NCI-H2227 treated with DMSO at 0.1 percent for 48 hours (cell line): ENCODE results near the gene C10orf71.

Experiments
- DNase-seq: peaks from one replicate; lab custom pipeline; 2025; lab: John Stamatoyannopoulos, UW

Gene C10orf71

DNA sequence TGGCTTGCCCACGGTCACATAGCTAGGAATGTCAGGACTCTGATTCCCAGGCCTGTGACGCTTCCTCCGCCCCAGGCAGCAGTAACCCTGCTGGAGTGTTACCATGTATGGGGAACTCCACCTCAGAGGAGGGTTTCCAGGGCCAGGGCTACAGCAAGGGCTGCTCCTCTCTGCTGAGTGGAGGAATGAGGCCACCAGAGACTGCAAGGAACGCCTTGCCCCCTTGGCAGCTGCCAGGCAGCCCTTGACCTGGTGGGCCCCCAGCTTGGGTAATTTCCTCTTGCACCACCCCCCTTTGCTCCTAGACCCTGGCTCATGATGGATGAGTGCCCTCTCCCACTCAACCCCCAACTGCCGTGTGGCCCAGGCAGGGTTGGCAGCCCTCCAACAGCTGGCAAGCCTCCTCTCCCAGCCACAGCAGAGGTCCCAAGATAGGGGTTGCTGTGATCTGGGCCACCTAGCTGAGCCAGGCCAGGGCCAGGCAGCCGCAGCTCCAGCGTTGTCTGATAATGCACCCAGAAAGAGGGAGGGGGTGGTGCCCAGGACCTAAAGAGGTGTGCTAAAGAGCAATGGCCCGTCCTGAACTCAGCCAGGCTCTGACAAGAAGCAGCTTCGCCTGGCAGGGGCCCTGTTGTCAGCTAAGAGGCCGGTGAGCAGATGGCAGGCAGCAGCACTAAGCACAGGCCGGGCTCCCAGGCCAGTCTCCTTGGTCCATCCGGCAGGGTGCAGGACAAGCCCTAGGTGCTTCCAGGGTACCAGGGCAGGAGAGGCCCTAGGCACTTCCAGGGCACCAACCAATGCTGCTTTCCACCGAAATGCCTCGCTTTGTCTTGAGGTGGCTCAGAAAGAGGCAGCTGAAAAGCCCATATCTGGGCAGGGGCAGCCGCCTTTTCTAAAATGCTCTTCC, 61.6 kb downstream of the C10orf71 start:
- no peak for DNase-seq

DNA sequence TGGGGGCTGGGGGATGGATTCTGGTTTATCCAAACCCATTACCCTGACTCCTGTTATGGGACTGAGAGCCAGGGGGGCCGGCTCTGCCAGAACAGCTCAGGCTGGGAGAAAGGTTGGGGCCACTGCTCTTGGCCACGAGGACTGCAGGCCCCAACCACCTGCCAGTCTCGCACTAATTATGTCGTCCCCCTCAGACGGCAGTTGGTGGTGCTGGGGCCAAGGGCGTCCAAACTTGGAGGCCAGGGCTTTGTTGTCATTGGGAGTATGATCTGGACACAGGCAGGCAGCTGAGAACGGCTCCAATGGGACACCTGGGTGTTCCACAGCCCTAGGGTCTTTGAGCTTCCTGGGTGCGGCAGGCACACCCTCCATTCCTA, 62.2 kb downstream of the C10orf71 start:
- DNase-seq = no peak

DNA sequence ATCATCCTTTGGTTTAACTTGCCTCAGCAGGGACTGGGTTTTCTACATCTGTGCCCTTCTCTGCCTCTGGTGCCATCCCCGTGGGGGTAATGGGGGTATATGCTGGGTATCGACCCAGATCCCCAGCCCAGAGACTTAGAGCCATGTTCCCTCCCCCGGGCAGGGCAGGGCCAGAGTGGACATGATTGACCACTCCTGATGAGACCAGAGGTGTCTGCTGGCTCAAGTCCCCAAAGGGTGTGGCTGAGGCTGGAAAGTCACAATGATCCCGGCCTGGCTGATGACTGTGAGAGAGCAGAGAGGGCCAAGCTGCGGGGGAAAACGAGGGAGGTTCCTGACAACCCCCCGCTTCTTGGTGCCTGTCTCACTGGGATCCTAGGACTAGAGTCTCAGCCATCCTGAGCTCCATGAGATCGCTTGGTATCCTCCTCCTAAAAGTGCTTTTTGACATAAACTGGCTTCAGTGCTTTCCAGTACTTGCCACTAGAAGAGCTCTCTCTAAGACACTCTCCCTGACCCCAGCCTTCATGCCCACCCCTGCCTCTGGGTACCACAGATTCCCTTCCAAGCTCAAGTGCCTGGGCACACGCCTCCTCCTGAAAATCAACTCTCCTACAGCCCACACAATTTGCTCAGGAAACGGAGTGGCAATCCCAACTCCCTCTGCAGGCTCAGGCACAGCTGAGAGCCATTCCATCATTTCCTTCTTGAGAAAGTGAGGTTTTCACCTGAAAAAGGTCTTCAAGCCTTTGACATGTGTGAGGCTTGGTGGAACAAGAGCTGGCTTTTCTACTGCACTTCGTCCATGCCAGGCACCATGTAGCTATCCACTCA, 63.0 kb downstream of the C10orf71 start:
- DNase-seq = no peak

DNA sequence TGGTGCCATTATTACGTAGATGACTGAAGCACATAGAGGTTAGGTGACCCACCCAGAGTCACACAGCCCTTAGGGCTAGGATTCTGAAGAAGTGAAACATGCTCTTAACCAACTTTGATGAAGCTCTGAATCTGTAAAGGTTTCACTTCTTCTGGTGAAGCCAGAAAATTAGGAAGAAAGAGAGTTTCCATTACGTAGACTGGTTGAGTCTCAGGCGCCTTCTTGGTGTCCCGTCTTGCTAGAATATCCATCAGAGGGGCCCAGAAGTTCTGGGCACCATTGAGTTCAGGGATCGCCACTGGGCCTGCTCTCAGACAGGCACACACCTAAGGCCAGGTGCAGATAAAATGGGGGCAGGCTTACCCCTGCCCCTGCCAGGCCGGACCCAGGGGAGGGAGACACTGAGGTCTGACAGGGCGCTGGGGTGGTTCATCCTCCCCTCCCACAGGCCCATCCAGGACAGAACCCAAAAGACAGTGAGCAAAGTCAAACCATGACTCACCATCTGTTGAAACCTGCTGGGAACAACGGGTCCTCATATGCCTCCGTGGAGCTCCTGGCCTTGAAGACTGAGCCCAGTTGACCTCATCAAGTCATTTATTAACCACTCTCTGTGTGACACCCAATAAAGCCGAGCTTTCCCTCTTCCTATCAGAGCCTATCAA, 63.8 kb downstream of the C10orf71 start:
- DNase-seq = no peak

DNA sequence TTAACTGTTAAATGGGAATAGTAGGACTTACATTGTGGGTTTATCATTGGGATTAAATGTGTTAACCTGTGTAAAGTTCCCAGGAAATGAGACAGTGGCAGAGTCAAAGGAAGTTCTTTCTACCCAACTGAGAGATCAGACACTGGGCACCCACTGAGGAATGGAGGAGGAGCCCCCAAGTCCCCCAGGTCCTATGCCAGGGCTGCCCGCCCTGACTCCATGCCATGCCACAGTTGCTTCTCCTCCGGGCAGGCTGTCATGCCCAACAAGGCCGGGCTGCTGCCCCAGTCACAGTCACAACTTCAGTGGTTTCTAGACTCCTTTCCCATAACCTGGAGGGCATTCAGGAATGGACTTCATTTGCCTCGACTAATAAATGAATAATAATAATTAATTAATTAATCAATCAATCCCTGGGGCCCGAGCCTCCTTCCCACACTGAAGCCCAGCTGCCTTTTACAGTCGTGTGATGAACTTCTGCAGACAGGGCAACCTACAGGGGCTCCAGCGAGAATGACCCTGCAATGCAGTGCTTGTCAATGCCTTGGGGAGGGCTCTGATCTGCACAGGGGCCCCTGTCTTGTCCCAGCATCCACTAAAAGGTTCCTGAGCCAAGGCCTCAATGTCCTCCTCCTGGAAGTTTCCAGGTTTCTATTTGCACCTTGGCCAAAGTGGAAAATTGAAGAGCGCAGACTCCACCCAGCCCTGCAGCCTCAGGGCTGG, 64.5 kb downstream of the C10orf71 start:
- no peak for DNase-seq

GRCh38 chr10:49364051-49364450, 65.1 kb downstream of the C10orf71 start:
- no peak for DNase-seq

- DNase-seq = no peak
Observed at GRCh38 chr10:49364747-49365146, 65.8 kb downstream of the C10orf71 start.

- no peak for DNase-seq
Observed at GRCh38 chr10:49365275-49365674, 66.3 kb downstream of the C10orf71 start.

DNA sequence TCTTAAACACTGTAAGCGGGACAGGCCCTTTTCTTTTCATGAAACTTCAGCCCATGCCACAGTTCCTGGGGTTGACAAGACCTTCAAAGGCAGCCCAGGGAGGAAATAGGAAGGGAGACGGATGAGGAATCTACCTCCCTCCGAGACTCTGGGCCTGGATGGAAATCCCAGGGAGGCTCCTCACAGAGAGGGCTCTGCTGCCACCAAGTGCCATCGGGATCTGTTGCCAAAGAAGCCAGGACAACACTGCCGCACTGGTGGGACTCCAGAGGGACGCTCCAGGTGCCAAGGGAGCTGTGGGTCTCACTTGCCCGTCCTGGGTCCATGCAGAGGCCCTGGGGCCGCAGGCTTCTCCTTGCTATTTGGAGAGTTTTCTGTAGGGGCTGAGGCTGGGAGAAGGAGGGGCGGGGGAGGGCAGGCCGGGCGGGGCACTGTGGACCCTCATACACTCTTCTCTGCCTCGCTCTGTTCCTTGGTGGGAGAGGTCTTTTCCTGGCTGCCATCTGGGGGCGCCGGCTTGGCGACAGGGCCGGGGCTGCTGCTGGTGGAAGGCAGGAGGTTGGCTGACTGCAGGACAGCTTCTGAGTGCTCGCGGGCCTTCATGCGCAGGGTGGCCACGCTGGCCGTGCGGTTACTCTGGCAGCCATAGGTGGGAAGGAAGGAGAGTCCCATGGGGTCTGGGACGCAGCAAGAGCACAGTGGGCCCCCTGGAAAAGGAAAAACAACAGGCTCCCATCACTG, 66.9 kb downstream of the C10orf71 start:
- no peak for DNase-seq

- DNase-seq = no peak
Observed at GRCh38 chr10:49366460-49366859, 67.5 kb downstream of the C10orf71 start.

DNA sequence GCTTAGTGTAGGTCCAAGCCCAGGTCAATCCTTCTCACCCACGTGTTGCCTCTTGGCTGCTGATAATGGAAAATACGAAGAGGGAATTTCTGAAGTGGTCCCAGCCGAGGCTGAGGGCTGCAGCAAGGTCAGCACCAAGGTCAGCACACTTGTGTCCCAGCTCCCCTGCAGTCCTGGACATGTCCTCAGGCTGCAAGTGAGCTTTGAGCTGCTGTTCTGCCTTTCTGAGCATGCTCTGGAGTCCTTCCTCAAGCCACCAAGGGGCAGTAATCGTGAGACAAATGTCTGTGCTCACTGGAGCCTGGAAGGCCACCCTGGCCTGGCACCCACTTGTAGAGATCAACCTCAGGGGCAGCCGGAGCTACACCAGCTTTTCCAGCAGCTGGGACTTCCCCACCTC, 68.6 kb downstream of the C10orf71 start:
- no peak for DNase-seq

- DNase-seq = no peak
Observed at GRCh38 chr10:49368256-49368655, 69.3 kb downstream of the C10orf71 start.

DNA sequence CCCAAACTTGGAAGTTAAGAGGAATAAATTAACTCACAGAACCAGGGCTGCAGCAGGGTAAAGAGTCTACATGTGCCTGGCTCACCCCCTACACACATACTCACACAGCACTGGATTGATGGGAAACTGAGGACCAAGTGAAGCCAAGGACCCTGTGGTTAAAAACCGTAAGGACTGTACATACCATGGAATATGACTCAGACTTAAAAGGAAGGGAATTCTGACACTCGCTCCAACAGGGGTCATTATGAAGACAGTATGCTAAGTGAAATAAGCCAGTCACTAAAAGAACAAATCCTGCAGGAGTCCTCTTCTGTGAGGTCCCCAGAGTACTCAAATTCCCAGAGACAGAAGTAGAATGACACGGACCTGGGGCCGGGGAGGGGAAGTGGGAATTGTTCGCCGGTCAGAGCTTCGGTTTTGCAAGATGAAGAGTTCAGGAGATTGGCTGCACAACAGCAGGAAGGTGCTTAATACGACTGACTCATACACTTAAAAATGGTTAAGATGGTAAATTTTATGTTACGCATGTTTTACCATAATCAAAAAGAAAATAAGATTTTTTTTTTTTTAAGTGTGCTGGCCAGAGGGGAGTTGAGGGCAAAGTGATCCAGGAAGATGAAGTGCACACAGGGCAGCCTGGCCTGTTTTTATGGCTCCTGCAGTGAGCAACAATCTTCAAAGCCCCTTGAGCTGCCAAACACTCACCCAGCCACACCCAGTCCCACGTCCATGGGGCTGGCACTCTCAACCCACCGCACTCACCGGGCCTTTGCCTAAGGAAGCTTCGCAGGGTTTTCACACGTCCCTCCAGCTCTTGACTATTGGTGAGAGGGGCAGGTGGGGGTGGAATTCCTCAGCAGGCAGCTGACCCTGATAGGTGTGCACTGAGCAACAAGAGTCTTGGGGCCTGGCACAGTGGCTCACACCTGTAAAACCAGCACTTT, 70.5 kb downstream of the C10orf71 start:
- DNase-seq = no peak

GRCh38 chr10:49370326-49371100, 71.5 kb downstream of the C10orf71 start:
- no peak for DNase-seq

DNA sequence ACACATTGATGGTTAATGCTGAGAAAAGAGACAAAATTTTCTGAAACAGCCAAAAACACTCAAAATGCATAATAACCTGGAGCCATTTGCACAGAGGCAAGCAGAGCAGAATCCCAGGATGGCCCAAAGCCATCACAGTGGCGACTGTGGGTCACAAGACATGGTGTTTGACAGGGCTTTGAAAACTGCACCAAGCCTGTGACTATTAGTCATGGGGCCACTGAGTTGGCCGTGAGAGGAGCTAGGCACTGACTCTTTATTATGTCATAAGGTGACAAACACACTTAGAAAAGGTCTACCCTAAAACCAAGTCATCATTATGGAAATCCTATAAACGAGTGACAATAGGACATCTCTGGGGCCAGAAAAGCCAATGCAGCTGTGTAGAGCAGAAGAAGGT, 73.0 kb downstream of the C10orf71 start:
- no peak for DNase-seq

DNA sequence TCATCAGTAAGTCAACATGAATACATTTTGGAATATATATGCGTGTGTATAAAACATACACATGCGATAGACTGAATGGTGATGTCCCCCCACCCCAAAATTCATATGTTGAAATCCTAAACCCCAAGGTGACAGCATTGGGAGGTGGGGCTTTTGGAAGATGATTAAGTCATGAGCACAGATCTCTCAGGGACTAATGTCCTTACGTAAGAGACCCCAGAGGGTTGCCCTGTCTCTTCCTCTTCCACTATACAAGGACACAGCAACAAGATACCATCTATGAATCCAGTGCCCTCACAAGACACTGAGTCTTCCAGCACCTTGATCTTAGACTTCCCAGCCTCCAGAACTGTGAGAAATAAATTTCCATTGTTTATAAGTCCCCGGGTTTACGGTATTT, 74.4 kb downstream of the C10orf71 start:
- DNase-seq = no peak

DNA sequence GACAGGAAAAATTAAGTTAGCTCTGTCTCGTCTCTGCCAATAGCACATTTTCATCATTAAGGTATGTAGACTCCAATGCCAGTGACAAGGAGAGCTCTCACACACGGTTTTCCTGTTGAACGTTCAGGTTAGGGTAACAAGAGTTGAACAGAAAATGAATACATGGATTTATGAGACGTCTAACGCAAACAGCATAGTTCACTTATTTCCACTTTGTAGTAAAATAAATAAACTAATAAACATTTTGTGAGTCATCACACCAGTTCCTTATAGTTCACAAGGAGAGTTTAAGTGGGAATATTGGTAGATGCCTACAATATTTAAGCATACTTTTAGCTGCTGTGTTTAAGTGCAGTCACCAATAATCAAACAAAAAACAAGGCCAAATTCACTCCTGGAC, 75.8 kb downstream of the C10orf71 start:
- DNase-seq = no peak

DNA sequence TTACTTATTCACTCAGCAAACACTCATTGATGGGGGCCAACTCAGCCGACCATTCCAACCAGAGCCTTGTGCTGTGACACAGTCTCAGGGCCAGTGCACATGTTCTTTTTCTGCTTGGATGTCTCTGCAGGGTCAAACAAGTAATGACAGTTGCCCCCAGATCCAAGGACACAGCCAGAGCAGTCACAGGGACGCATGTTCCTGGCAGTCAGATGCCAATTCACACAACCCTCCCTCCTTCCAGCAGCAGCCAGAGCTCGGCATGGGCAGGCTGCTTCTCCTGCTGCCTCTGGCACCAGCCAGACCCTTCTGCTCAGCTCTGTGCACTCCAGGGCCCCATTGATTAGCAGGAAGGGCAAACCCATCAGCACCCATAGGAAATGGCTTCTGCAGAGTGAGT, 76.6 kb downstream of the C10orf71 start:
- DNase-seq = no peak
